Activated CD8-positive, alpha-beta T cell treated with anti-CD3 and anti-CD28 coated beads for 36 hours (primary cell): ENCODE measurements around the gene BICRAL. TPM values are rescaled to one million over a fixed set of nuclear protein-coding genes. Genes with fewer than 3 reads are reported as not detected.
"Not testable (repeated sequence)": the region's sequence is repeated elsewhere in the genome, so short reads cannot be mapped to it uniquely, and the experiment has no call there.

ENCODE experiments used
- ATAC-seq: fragments of 200-7000 bp; cut with Tn5 transposase; one replicate; pipeline ENCODE4 v1.10.0; 2021; ENCODE audit warnings: mild to moderate bottlenecking, moderate library complexity
- CTCF ChIA-PET: fragments of 350-600 bp; sonication (Branson Sonifier 250); formaldehyde crosslinking; loops from one replicate; lab custom pipeline; 2021; ENCODE audit warnings: antibody characterized with exemption; lab: Charles Lee
- POLR2A ChIA-PET: fragments of 350-600 bp; sonication (Branson Sonifier 250); formaldehyde crosslinking; loops from one replicate; lab custom pipeline; 2021; ENCODE audit warnings: antibody characterized with exemption; lab: Charles Lee
- DNase-seq: peaks from one replicate; pipeline ENCODE4 v3.0.0-alpha.2; 2020
- H3K27ac Mint-ChIP-seq: one replicate; pipeline ENCODE4 v1.8.0; 2021; ENCODE audit warnings: mild to moderate bottlenecking, mixed read lengths
- H3K27me3 Mint-ChIP-seq: one replicate; pipeline ENCODE4 v1.8.0; 2021; ENCODE audit warnings: mixed read lengths
- H3K36me3 Mint-ChIP-seq: one replicate; pipeline ENCODE4 v1.8.0; 2021; ENCODE audit warnings: low read depth, mixed read lengths
- H3K4me1 Mint-ChIP-seq: one replicate; pipeline ENCODE4 v1.8.0; 2021; ENCODE audit warnings: low read depth, mixed read lengths
- H3K4me3 Mint-ChIP-seq: one replicate; pipeline ENCODE4 v1.8.0; 2021; ENCODE audit warnings: mild to moderate bottlenecking, moderate library complexity, mixed read lengths
- H3K9me3 Mint-ChIP-seq: one replicate; pipeline ENCODE4 v1.8.0; 2021; ENCODE audit warnings: mixed read lengths
- CTCF ChIP-seq: fragments of 200-600 bp; IDR thresholded peaks from one replicate; pipeline ENCODE4 v1.8.0; 2022; ENCODE audit warnings: antibody characterized with exemption, mild to moderate bottlenecking
- intact Hi-C: fragments of 100-400 bp; cut with micrococcal nuclease; formaldehyde crosslinking; loops from one replicate; pipeline ENCODE4 v1.10.0; 2022
- total RNA-seq, 2 experiments: library from RNA; stranded (reverse); gene quantifications; one replicate each; pipeline ENCODE4 v1.2.3, GENCODE V29; 2021

The BICRAL gene
- total RNA-seq, 2 experiments from 2014 or later: 9.7 to 9.8 TPM

GRCh38 chr6:42796171-42796570 lies 14.3 kb downstream of the BICRAL start:
- DNase-seq: no peak
- intact Hi-C loops: no loop called here
- ATAC-seq: no peak
- CTCF ChIA-PET: no interaction called here
- no peak for TF ChIP-seq CTCF
- Mint-ChIP-seq H3K27ac (no peak overlapping the region), H3K27me3 (no peaks in the 10 kb centered on the region), H3K9me3 (no peaks in the 10 kb centered on the region), H3K4me1 (peaks cover 10% of the 10 kb centered on the region), H3K4me3 (no peak overlapping the region), H3K36me3 (no peaks in the 10 kb centered on the region)
- POLR2A ChIA-PET: no interaction called here

DNA sequence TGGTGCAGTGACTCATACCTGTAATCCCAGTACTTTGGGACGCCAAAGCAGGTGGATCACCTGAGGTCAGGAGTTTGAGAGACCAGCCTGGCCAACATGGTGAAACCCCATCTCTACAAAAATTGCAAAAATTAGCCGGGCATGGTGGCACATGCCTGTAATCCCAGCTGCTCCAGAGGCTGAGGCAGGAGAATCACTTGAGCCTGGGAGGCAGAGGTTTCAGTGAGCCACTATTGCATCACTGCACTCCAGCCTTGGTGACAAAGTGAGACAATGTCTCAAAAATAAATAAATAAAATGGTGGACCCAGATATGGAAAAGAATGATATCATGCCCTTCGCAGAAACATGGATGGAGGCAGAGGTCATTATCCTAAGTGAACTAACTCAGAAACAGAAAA lies 15.8 kb downstream of the BICRAL start:
- H3K9me3 Mint-ChIP-seq, H3K27ac Mint-ChIP-seq, POLR2A ChIA-PET, CTCF ChIA-PET, H3K4me3 Mint-ChIP-seq, DNase-seq, intact Hi-C loops, ATAC-seq, H3K27me3 Mint-ChIP-seq, H3K36me3 Mint-ChIP-seq, H3K4me1 Mint-ChIP-seq: not testable (repeated sequence)

DNA sequence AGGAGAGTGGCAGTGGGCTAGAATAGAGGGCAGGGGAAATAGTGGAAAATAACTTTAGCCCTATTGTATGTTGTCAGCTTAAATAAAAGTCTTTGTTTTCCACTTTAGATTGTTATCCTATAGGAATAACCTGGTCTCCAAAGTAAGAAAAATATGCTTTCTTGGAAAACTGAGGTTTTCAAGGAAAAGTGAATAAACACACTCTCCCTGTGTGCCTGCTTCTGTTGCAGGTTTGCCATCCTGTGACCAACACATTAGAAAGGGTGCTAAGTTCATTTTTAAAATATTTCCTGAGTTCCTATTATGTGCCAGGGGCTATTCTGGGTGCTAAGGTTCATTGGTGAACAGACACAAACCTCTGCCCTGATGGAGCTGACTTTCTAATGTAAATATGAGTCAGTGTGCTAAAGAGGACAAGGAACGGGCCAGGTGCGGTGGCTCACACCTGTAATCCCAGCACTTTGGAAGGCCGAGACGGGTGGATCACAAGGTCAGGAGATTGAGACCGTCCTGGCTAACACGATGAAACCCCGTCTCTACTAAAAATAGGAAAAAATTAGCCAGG lies 23.5 kb downstream of the BICRAL start:
- no peak for DNase-seq
- ChIA-PET CTCF (no interaction called here), POLR2A (no interaction called here)
- Mint-ChIP-seq H3K27ac (peak overlapping the region; percentile 0), H3K9me3 (no peaks in the 10 kb centered on the region), H3K4me3 (no peak overlapping the region), H3K4me1 (peaks cover 17% of the 10 kb centered on the region), H3K36me3 (peaks cover 4% of the 10 kb centered on the region), H3K27me3 (no peaks in the 10 kb centered on the region)
- no peak for ATAC-seq
- no peak for TF ChIP-seq CTCF
- intact Hi-C loops: no loop called here

DNA sequence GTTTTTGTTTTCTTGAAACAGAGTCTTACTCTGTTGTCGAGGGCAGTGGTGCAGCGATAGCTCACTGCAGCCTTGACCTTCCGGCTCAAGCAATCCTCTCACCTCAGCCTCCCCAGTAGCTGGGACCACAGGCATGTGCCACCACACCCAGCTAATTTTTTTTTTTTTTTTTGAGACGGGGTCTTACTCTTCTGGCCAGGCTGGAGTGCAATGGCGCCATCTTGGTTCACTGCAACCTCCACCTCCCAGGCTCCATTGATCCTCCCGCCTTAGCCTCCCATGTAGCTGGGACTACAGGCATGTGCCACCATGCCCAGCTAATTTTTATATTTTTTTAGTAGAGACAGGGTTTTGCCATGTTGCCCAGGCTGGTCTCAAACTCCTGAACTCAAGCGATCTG lies 24.5 kb downstream of the BICRAL start:
- intact Hi-C loops, H3K36me3 Mint-ChIP-seq, H3K27me3 Mint-ChIP-seq, H3K9me3 Mint-ChIP-seq, DNase-seq, H3K4me3 Mint-ChIP-seq, ATAC-seq, POLR2A ChIA-PET, H3K27ac Mint-ChIP-seq: not testable (repeated sequence)
- CTCF ChIA-PET: interaction anchor here (1.1 to 1.5 kb wide), 2 partner anchors 13 to 80 kb away, joined by 3 to 4 read pairs; no protein-coding TSS in a partner anchor
- peaks cover 17% of the 10 kb centered on the region for H3K4me1 Mint-ChIP-seq

DNA sequence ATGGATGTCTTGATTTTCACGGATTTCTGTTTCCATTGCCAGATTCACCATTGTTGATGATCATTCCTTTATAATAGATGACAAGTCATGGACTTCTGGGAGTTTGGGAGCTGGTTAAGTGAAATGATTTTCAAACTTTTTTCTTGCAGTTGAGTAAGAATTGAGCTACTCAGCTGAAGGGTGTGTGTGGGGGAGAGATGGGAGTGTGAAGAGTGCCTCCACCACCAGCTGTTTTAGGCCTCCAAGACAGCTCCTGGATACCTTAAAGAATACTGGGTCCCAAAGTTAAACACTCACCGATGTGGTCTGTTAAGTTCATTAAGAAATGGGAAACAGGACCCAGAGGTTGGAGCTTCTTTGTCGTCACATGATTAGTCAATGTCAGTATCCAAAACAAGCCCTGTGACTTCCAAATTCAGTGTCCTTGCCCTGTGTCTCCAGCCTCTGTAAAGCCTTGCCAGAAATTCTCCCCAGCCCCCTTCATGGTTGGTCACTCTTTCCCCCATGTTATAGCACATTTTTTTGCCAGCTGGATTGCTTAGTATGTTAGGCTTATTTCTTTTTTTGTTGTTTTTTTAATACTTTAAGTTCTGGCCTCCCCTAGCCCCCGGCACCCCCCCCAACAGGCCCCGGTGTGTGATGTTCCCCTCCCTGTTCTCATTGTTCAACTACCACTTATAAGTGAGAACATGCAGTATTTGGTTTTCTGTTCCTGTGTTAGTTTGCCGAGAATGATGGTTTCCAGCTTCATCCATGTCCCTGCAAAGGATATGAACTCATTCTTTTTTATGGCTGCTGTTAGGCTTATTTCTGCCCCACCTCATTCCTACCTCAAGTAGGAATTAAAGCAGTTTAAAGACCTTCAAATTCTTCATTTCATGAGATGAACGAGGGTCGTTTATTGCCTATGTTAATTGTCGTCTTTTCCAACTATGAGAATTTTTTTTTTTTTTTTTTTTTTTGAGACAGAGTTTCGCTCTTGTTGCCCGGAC lies 26.9 kb downstream of the BICRAL start:
- ATAC-seq (no peak), DNase-seq (no peak)
- Mint-ChIP-seq H3K4me3 (no peak overlapping the region), H3K4me1 (peaks cover 23% of the 10 kb centered on the region), H3K27me3 (no peaks in the 10 kb centered on the region), H3K36me3 (peaks cover 6% of the 10 kb centered on the region), H3K9me3 (peaks cover 1% of the 10 kb centered on the region), H3K27ac (no peak overlapping the region)
- ChIA-PET CTCF (interaction anchor here (1.4 kb wide), 1 partner anchor 9 kb away, joined by 6 read pairs; no protein-coding TSS in a partner anchor), POLR2A (interaction anchor here (0.7 to 1.9 kb wide), 5 partner anchors 9 to 310 kb away, joined by 3 to 5 read pairs (median 3); partner anchors contain the start of gene BICRAL)
- intact Hi-C loops: no loop called here
- no peak for TF ChIP-seq CTCF
